SW 1271 (cell line): ENCODE data around the gene PTPRG.

Experiments used
- DNase-seq, 2 experiments: peaks; one replicate each; lab custom pipeline; 2025; lab: John Stamatoyannopoulos, UW

The PTPRG gene

GRCh38 chr3:61769266-61769990, 208.1 kb downstream of the PTPRG start:
- no peak for DNase-seq

- no peak for DNase-seq
Observed at GRCh38 chr3:61771976-61772375, 210.6 kb downstream of the PTPRG start.

GRCh38 chr3:61772456-61772855, 211.1 kb downstream of the PTPRG start:
- no peak for DNase-seq

GRCh38 chr3:61774279-61774890, 213.0 kb downstream of the PTPRG start:
- DNase-seq: no peak

GRCh38 chr3:61776390-61776789, 215.0 kb downstream of the PTPRG start:
- DNase-seq: no peak

- DNase-seq: no peak
Observed at GRCh38 chr3:61777483-61777882, 216.1 kb downstream of the PTPRG start.

- no peak for DNase-seq
Observed at GRCh38 chr3:61778095-61778494, 216.7 kb downstream of the PTPRG start.

GRCh38 chr3:61780016-61780415, 218.6 kb downstream of the PTPRG start:
- DNase-seq: no peak

- no peak for DNase-seq
Observed at GRCh38 chr3:61780455-61781228, 219.3 kb downstream of the PTPRG start.

- no peak for DNase-seq
Observed at GRCh38 chr3:61783993-61784718, 222.8 kb downstream of the PTPRG start.

GRCh38 chr3:61788623-61789507, 227.5 kb downstream of the PTPRG start:
- DNase-seq: no peak

- no peak for DNase-seq
Observed at GRCh38 chr3:61789861-61790260, 228.5 kb downstream of the PTPRG start.

GRCh38 chr3:61790411-61790810, 229.0 kb downstream of the PTPRG start:
- no peak for DNase-seq

- no peak for DNase-seq
Observed at GRCh38 chr3:61793056-61793455, 231.7 kb downstream of the PTPRG start.

GRCh38 chr3:61793521-61793920, 232.2 kb downstream of the PTPRG start:
- no peak for DNase-seq

- DNase-seq: no peak
Observed at GRCh38 chr3:61794341-61794740, 233.0 kb downstream of the PTPRG start.

GRCh38 chr3:61794961-61795360, 233.6 kb downstream of the PTPRG start:
- no peak for DNase-seq

GRCh38 chr3:61796088-61796680, 234.8 kb downstream of the PTPRG start:
- DNase-seq: no peak

- no peak for DNase-seq
Observed at GRCh38 chr3:61796911-61797310, 235.5 kb downstream of the PTPRG start.

GRCh38 chr3:61802772-61803171, 241.4 kb downstream of the PTPRG start:
- no peak for DNase-seq

- DNase-seq: no peak
Observed at GRCh38 chr3:61803983-61804382, 242.6 kb downstream of the PTPRG start.
